Measurements from ENCODE around the gene TTC34. TPM values are rescaled to one million over a fixed set of nuclear protein-coding genes. Genes with fewer than 3 reads are reported as not detected.
A peak's percentile ranks its signal among the peaks of the same experiment; 100 is the strongest.

TTC34 gene
- total and polyA plus RNA-seq, 2 of the 4 experiments (the other 2 are of a cell fraction) = under 0.01 to 0.09 TPM

DNA sequence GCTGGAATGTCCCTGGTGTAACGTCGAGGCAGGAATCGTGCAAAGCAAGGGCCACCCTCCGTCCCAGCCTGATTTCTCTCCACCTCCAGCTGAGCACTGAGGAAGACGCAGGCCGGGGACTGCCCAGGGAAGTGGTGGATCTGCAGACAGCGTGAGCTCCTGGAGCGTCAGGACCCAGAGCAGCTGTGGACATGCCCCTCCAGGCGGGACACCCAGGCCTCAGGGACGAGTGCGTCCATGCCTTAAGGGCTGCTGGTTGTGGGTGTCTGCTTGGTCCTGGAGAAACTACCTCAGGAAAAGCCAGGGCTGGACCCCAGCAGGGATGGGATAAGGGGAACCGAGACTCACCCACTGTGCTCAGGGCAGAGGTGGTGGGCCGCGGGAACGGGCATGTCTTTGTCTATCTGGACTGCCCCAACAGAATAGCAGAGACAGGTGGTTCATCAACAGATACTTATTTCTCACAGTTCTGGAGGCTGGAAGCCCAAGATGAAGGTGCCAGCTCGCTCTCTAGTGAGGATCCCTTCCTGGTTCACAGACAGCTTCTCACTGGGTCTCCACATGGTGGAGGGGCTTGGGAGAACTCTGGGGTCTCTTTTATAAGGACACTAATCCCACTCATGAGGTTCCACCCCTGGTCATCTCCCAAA, 162.9 kb downstream of the TTC34 start:
- H3K9ac ChIP-seq (ENCODE audit: low read depth, low read length) = no peak overlapping the region
- H2AFZ ChIP-seq (replicated peaks; ENCODE audit: low read length, poor library complexity) = no peak overlapping the region
- CTCF ChIA-PET = no interaction called here
- no peak overlapping the region for H2BK20ac ChIP-seq (ENCODE audit: low read depth, low read length)
- H2BK15ac ChIP-seq (ENCODE audit: low read depth, low read length) = no peak overlapping the region
- no peak overlapping the region for H3K56ac ChIP-seq (ENCODE audit: extremely low read depth, insufficient read depth, low read length)
- H3K79me1 ChIP-seq (ENCODE audit: low read depth in 1 of 2, low read length in 2 of 2) = no peaks in the 10 kb centered on the region; a peak in 1 of 4 replicates
- no peak overlapping the region for H3K4me2 ChIP-seq (ENCODE audit: low read depth, low read length)
- H3K4ac ChIP-seq (ENCODE audit: low read depth, low read length) = no peak overlapping the region
- DNase-seq = no peak
- H2AK9ac ChIP-seq (replicated peaks; ENCODE audit: low read depth, low read length, poor library complexity) = peak overlapping the region; percentile 70
- ATAC-seq (ENCODE audit: low read depth) = no peak
- H3K9me1 ChIP-seq (ENCODE audit: insufficient read depth, low read length) = no peaks in the 10 kb centered on the region
- no TSS peak for BruUV-seq (replicated peaks)
- TF ChIP-seq MAZ (IDR thresholded peaks at IDR 0.05; ENCODE audit: borderline replicate concordance, low read depth, low read length) (no peak), CEBPB (IDR thresholded peaks at IDR 0.05; ENCODE audit: low read depth, low read length) (no peak), NFE2L2 (IDR thresholded peaks at IDR 0.05; ENCODE audit: low read depth, low read length) (no peak), BHLHE40 (IDR thresholded peaks at IDR 0.05; ENCODE audit: low read depth, low read length) (no peak), SMC3 (IDR thresholded peaks at IDR 0.05; ENCODE audit: low read depth, low read length) (no peak), MXI1 (IDR thresholded peaks at IDR 0.05; ENCODE audit: borderline replicate concordance, low read depth, low read length) (no peak), RCOR1 (IDR thresholded peaks at IDR 0.05; ENCODE audit: insufficient replicate concordance, low read length) (no peak), MAFK (IDR thresholded peaks at IDR 0.05; ENCODE audit: low read depth, low read length) (no peak), CHD1 (IDR thresholded peaks at IDR 0.05; ENCODE audit: low read depth, low read length) (no peak), POLR2A (IDR thresholded peaks at IDR 0.05; ENCODE audit: low read depth, low read length) (no peak), RAD21 (IDR thresholded peaks at IDR 0.05; ENCODE audit: low read length) (no peak), RFX5 (IDR thresholded peaks at IDR 0.05; ENCODE audit: low read depth, low read length) (no peak), FOS (IDR thresholded peaks at IDR 0.05; ENCODE audit: low read depth, low read length) (no peak)
- TF ChIP-seq, protein P1, sequence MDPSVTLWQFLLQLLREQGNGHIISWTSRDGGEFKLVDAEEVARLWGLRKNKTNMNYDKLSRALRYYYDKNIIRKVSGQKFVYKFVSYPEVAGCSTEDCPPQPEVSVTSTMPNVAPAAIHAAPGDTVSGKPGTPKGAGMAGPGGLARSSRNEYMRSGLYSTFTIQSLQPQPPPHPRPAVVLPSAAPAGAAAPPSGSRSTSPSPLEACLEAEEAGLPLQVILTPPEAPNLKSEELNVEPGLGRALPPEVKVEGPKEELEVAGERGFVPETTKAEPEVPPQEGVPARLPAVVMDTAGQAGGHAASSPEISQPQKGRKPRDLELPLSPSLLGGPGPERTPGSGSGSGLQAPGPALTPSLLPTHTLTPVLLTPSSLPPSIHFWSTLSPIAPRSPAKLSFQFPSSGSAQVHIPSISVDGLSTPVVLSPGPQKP (IDR thresholded peaks at IDR 0.05; ENCODE audit: borderline replicate concordance, low read depth, low read length) = no peak
- TF ChIP-seq, protein P2, sequence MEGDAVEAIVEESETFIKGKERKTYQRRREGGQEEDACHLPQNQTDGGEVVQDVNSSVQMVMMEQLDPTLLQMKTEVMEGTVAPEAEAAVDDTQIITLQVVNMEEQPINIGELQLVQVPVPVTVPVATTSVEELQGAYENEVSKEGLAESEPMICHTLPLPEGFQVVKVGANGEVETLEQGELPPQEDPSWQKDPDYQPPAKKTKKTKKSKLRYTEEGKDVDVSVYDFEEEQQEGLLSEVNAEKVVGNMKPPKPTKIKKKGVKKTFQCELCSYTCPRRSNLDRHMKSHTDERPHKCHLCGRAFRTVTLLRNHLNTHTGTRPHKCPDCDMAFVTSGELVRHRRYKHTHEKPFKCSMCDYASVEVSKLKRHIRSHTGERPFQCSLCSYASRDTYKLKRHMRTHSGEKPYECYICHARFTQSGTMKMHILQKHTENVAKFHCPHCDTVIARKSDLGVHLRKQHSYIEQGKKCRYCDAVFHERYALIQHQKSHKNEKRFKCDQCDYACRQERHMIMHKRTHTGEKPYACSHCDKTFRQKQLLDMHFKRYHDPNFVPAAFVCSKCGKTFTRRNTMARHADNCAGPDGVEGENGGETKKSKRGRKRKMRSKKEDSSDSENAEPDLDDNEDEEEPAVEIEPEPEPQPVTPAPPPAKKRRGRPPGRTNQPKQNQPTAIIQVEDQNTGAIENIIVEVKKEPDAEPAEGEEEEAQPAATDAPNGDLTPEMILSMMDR (conservative IDR thresholded peaks at IDR 0.05; ENCODE audit: low read depth, low read length) = no peak
- TF ChIP-seq, protein P3, sequence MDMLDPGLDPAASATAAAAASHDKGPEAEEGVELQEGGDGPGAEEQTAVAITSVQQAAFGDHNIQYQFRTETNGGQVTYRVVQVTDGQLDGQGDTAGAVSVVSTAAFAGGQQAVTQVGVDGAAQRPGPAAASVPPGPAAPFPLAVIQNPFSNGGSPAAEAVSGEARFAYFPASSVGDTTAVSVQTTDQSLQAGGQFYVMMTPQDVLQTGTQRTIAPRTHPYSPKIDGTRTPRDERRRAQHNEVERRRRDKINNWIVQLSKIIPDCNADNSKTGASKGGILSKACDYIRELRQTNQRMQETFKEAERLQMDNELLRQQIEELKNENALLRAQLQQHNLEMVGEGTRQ (IDR thresholded peaks at IDR 0.05; ENCODE audit: low read depth, low read length) = no peak
- H4K20me1 ChIP-seq (ENCODE audit: insufficient read depth, low read length) = no peaks in the 10 kb centered on the region
- no peak overlapping the region for H2BK120ac ChIP-seq (ENCODE audit: low read depth, low read length)
- H3K36me3 ChIP-seq (ENCODE audit: control insufficient read depth, insufficient read depth, low read length) = no peaks in the 10 kb centered on the region
- H3K27ac ChIP-seq (ENCODE audit: insufficient read depth, low read length) = no peak overlapping the region
- H2BK5ac ChIP-seq (ENCODE audit: low read depth, low read length, poor library complexity, severe bottlenecking) = no peak overlapping the region
- no peak overlapping the region for H3K14ac ChIP-seq (replicated peaks; ENCODE audit: low read depth, low read length)
- no peak overlapping the region for H4K91ac ChIP-seq (ENCODE audit: insufficient read depth, low read depth, low read length)
- no peak overlapping the region for H3K4me3 ChIP-seq (ENCODE audit: insufficient read depth, low read depth, low read length)
- no peak overlapping the region for H4K8ac ChIP-seq (ENCODE audit: low read depth in 2 of 2, low read length in 2 of 2)
- dilution Hi-C loops (cut with HindIII; ENCODE audit: low sequenced_read_pairs, unreplicated experiment) (no loop called here), in situ Hi-C loops (cut with MboI; ENCODE audit: low sequenced_read_pairs) (no loop called here), intact Hi-C loops (cut with micrococcal nuclease) (no loop called here)
- H2AK5ac ChIP-seq (ENCODE audit: low read depth, low read length) = no peak overlapping the region
- no peaks in the 10 kb centered on the region for H3K27me3 ChIP-seq (ENCODE audit: control insufficient read depth, insufficient read depth, low read length)
- POLR2A ChIA-PET (ENCODE audit: unreplicated experiment) = no interaction called here
- H3K9me3 ChIP-seq (ENCODE audit: control insufficient read depth, insufficient read depth, low read length) = peaks cover 4% of the 10 kb centered on the region; the same call in 1 of the 2 replicates
- H3K4me1 ChIP-seq (ENCODE audit: control insufficient read depth, insufficient read depth, low read length) = no peaks in the 10 kb centered on the region
- H3K23ac ChIP-seq (ENCODE audit: low read depth, low read length) = no peak overlapping the region
- no peak overlapping the region for H4K5ac ChIP-seq (ENCODE audit: low read depth, low read length)
- no peak overlapping the region for H3K18ac ChIP-seq (ENCODE audit: low read depth, low read length)
- WGBS, 2 experiments (ENCODE audit: extremely low coverage in 2 of 2, insufficient read length in 1 of 2) = 76% methylated on average over 5 of the region's 16 CpGs; no CpG with 5 or more reads in 1 of the 2 experiments
